WERI-Rb-1 (cell line): ENCODE results near the gene RERE.

ENCODE experiments used
- DNase-seq: peaks from one replicate; pipeline ENCODE4 v3.0.0-alpha.2; 2020
- H3K27ac ChIP-seq: fragments of 250-450 bp; sonication (Bioruptor Pico); 2 replicates; pipeline ENCODE4 v1.5.1; 2020; ENCODE audit warnings: mild to moderate bottlenecking, moderate library complexity
- H3K27me3 ChIP-seq: fragments of 250-450 bp; sonication (Bioruptor Pico); 2 replicates; pipeline ENCODE4 v1.5.1; 2021; ENCODE audit warnings: mild to moderate bottlenecking, low read depth, moderate library complexity; ENCODE audit not compliant: insufficient read depth, severe bottlenecking
- H3K36me3 ChIP-seq: fragments of 250-450 bp; sonication (Bioruptor Pico); 2 replicates; pipeline ENCODE4 v1.5.1; 2020; ENCODE audit warnings: mild to moderate bottlenecking, moderate library complexity
- H3K4me3 ChIP-seq: 2 replicates; pipeline ENCODE4 v1.5.1; 2011; ENCODE audit warnings: low read depth, mild to moderate bottlenecking, control low read depth, low read length
- H3K9me3 ChIP-seq: fragments of 250-450 bp; sonication (Bioruptor Pico); 2 replicates; pipeline ENCODE4 v1.5.1; 2021; ENCODE audit warnings: mild to moderate bottlenecking, moderate library complexity; ENCODE audit not compliant: severe bottlenecking
- TF ChIP-seq, protein P1 (sequence below): IDR thresholded peaks from 2 replicates; pipeline ENCODE4 v1.5.1; 2011; ENCODE audit warnings: low read depth, mild to moderate bottlenecking, control low read depth, inconsistent platforms, low read length

The RERE gene

GRCh38 chr1:8846263-8846662 is 28.8 kb upstream of the RERE start:
- Histone ChIP-seq H3K9me3 (no peaks in the 10 kb centered on the region), H3K4me3 (no peak overlapping the region), H3K27me3 (no peaks in the 10 kb centered on the region), H3K36me3 (no peaks in the 10 kb centered on the region), H3K27ac (no peak overlapping the region)
- DNase-seq: no peak
- TF ChIP-seq, protein P1, sequence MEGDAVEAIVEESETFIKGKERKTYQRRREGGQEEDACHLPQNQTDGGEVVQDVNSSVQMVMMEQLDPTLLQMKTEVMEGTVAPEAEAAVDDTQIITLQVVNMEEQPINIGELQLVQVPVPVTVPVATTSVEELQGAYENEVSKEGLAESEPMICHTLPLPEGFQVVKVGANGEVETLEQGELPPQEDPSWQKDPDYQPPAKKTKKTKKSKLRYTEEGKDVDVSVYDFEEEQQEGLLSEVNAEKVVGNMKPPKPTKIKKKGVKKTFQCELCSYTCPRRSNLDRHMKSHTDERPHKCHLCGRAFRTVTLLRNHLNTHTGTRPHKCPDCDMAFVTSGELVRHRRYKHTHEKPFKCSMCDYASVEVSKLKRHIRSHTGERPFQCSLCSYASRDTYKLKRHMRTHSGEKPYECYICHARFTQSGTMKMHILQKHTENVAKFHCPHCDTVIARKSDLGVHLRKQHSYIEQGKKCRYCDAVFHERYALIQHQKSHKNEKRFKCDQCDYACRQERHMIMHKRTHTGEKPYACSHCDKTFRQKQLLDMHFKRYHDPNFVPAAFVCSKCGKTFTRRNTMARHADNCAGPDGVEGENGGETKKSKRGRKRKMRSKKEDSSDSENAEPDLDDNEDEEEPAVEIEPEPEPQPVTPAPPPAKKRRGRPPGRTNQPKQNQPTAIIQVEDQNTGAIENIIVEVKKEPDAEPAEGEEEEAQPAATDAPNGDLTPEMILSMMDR: no peak

GRCh38 chr1:8845104-8846097 is 28.0 kb upstream of the RERE start:
- Histone ChIP-seq H3K27ac (no peak overlapping the region), H3K9me3 (peaks cover 3% of the 10 kb centered on the region), H3K36me3 (no peaks in the 10 kb centered on the region), H3K4me3 (no peak overlapping the region), H3K27me3 (no peaks in the 10 kb centered on the region)
- TF ChIP-seq, protein P1: no peak
- no peak for DNase-seq

DNA sequence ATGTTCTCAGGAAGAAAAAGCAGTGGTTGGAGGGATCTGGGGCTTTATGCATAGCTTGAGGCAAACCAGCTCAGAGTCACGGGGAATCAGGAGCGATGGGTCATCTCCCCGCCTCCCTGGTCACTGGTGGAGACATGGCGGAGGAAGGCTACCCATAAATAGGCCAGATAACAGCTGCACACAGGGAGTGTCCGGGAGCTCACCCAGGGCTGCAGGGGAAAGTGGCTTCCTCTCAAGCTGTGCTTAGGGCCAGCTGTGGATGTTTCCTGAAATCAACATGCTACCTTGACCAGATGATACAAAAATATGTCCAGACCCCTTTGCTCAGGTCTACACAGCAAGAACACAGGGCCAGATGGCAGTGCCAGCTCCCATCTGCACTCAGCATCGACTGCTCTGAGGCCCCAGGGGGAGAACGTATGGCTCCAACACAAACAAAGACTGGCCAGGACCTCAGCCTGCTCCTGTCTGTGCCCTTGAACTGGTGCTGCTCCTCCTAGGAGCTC is 27.1 kb upstream of the RERE start:
- Histone ChIP-seq H3K9me3 (peaks cover 3% of the 10 kb centered on the region), H3K36me3 (no peaks in the 10 kb centered on the region), H3K27me3 (no peaks in the 10 kb centered on the region), H3K4me3 (no peak overlapping the region), H3K27ac (no peak overlapping the region)
- no peak for DNase-seq
- TF ChIP-seq, protein P1: no peak

- DNase-seq: no peak
- Histone ChIP-seq H3K27ac (no peak overlapping the region), H3K27me3 (no peaks in the 10 kb centered on the region), H3K4me3 (no peak overlapping the region), H3K9me3 (peaks cover 3% of the 10 kb centered on the region), H3K36me3 (no peaks in the 10 kb centered on the region)
- TF ChIP-seq, protein P1: no peak
Measured at GRCh38 chr1:8841395-8841794, 24.0 kb upstream of the RERE start.

DNA sequence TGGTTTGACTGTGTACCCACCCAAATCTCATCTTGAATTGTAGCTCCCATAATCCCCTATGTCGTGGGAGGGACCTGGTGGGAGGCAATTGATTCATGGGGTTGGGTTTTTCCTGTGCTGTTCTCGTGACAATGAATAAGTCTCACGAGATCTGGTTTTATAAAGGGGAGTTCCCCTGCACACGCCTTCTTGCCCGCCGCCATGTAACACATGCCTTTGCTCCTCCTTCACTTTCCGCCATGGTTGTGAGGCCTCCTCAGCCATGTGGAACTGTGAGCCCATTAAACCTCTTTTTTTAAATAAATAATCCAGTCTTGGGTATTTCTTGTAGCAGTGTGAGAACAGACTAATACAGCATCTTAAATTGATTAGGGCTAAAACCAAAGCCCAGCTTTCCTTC is 22.6 kb upstream of the RERE start:
- Histone ChIP-seq H3K4me3 (no peak overlapping the region), H3K9me3 (peaks cover 3% of the 10 kb centered on the region), H3K27ac (no peak overlapping the region), H3K36me3 (no peaks in the 10 kb centered on the region), H3K27me3 (no peaks in the 10 kb centered on the region)
- DNase-seq: no peak
- TF ChIP-seq, protein P1: no peak
